Measurements from ENCODE around the gene SFT2D1. TPM values are rescaled to one million over a fixed set of nuclear protein-coding genes. Genes with fewer than 3 reads are reported as not detected.
"Not testable (repeated sequence)": the region's sequence is repeated elsewhere in the genome, so short reads cannot be mapped to it uniquely, and the experiment has no call there.

The SFT2D1 gene
- total RNA-seq = 59.7 and 74.1 TPM in 2 replicates

- peak within 1 kb of the TSS; percentile 99 for H3K4me3 ChIP-seq (ENCODE audit: low read depth, low read length)
- DNase-seq (ENCODE audit: low read depth) = no peak
- no peaks in the 10 kb centered on the region for H3K27me3 ChIP-seq (ENCODE audit: control insufficient read depth, insufficient read depth, low read length)
- H3K36me3 ChIP-seq (ENCODE audit: control insufficient read depth, insufficient read depth, low read length) = no peaks in the 10 kb centered on the region
- TF ChIP-seq, protein P1, sequence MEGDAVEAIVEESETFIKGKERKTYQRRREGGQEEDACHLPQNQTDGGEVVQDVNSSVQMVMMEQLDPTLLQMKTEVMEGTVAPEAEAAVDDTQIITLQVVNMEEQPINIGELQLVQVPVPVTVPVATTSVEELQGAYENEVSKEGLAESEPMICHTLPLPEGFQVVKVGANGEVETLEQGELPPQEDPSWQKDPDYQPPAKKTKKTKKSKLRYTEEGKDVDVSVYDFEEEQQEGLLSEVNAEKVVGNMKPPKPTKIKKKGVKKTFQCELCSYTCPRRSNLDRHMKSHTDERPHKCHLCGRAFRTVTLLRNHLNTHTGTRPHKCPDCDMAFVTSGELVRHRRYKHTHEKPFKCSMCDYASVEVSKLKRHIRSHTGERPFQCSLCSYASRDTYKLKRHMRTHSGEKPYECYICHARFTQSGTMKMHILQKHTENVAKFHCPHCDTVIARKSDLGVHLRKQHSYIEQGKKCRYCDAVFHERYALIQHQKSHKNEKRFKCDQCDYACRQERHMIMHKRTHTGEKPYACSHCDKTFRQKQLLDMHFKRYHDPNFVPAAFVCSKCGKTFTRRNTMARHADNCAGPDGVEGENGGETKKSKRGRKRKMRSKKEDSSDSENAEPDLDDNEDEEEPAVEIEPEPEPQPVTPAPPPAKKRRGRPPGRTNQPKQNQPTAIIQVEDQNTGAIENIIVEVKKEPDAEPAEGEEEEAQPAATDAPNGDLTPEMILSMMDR (IDR thresholded peaks at IDR 0.05; ENCODE audit: insufficient read depth, low read length, poor library complexity, severe bottlenecking) = no peak
These were observed at the start of gene SFT2D1 for GRCh38 chr6:166342349-166343149. SFT2D1 (minus strand) TSS chr6:166342545; CDS start chr6:166342481, 64 bp downstream.

- no peak overlapping the region for H3K4me3 ChIP-seq (ENCODE audit: low read depth, low read length)
- no peaks in the 10 kb centered on the region for H3K36me3 ChIP-seq (ENCODE audit: control insufficient read depth, insufficient read depth, low read length)
- TF ChIP-seq, protein P1 (IDR thresholded peaks at IDR 0.05; ENCODE audit: insufficient read depth, low read length, poor library complexity, severe bottlenecking) = no peak
- peaks cover 4% of the 10 kb centered on the region for H3K27me3 ChIP-seq (ENCODE audit: control insufficient read depth, insufficient read depth, low read length)
- no peak for DNase-seq (ENCODE audit: low read depth)
These were observed 46.8 kb upstream of the SFT2D1 start for GRCh38 chr6:166389119-166389518.

DNA sequence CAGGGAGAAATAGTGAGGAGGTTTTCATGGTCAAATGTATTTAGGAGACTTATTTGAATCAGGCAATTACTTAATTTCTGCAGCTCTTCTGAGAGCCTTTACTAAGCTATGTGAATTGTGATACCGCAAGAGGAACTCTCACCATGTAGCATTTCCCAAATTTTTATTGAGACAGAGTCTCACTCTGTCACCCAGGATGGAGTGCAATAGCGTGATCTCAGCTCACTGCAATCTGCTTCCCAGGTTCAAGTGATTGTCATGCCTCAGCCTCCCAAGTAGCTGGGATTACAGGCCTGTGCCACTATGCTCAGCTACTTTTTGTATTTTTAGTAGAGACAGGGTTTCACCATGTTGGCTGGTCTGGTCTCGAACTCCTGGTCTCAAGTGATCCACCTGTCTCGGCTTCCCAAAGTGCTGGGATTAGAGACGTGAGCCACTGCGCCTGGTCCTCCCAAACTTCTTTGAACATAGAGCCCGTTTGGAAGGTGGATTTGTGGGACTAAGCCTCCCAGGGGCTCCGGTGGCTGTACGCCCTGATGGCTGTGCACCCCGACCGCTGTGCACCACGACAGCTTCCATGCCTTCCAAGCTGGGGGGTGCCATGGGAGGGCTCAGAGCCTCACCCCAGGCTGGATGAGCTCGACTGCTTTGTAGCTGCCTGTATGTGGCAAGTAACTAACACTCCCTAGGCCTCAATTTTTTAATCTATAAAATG is 46.1 kb upstream of the SFT2D1 start:
- Histone ChIP-seq H3K36me3 (ENCODE audit: control insufficient read depth, insufficient read depth, low read length) (no peaks in the 10 kb centered on the region), H3K4me3 (ENCODE audit: low read depth, low read length) (no peak overlapping the region), H3K27me3 (ENCODE audit: control insufficient read depth, insufficient read depth, low read length) (peaks cover under 1% of the 10 kb centered on the region)
- TF ChIP-seq, protein P1 (IDR thresholded peaks at IDR 0.05; ENCODE audit: insufficient read depth, low read length, poor library complexity, severe bottlenecking) = no peak
- DNase-seq (ENCODE audit: low read depth) = no peak

GRCh38 chr6:166387642-166388289 is 45.4 kb upstream of the SFT2D1 start:
- H3K4me3 ChIP-seq (ENCODE audit: low read depth, low read length) = no peak overlapping the region
- TF ChIP-seq, protein P1 (IDR thresholded peaks at IDR 0.05; ENCODE audit: insufficient read depth, low read length, poor library complexity, severe bottlenecking) = no peak
- H3K27me3 ChIP-seq (ENCODE audit: control insufficient read depth, insufficient read depth, low read length) = no peaks in the 10 kb centered on the region
- DNase-seq (ENCODE audit: low read depth) = no peak
- H3K36me3 ChIP-seq (ENCODE audit: control insufficient read depth, insufficient read depth, low read length) = no peaks in the 10 kb centered on the region

- DNase-seq (ENCODE audit: low read depth); H3K27me3 ChIP-seq (ENCODE audit: control insufficient read depth, insufficient read depth, low read length); H3K4me3 ChIP-seq (ENCODE audit: low read depth, low read length); H3K36me3 ChIP-seq (ENCODE audit: control insufficient read depth, insufficient read depth, low read length): not testable (repeated sequence)
These were observed 44.8 kb upstream of the SFT2D1 start for GRCh38 chr6:166387098-166387497.

GRCh38 chr6:166386111-166386510 is 43.8 kb upstream of the SFT2D1 start:
- Histone ChIP-seq H3K4me3 (ENCODE audit: low read depth, low read length) (no peak overlapping the region), H3K36me3 (ENCODE audit: control insufficient read depth, insufficient read depth, low read length) (no peaks in the 10 kb centered on the region), H3K27me3 (ENCODE audit: control insufficient read depth, insufficient read depth, low read length) (no peaks in the 10 kb centered on the region)
- DNase-seq (ENCODE audit: low read depth) = no peak
- TF ChIP-seq, protein P1 (IDR thresholded peaks at IDR 0.05; ENCODE audit: insufficient read depth, low read length, poor library complexity, severe bottlenecking) = no peak

- H3K36me3 ChIP-seq (ENCODE audit: control insufficient read depth, insufficient read depth, low read length); H3K27me3 ChIP-seq (ENCODE audit: control insufficient read depth, insufficient read depth, low read length); DNase-seq (ENCODE audit: low read depth): not testable (repeated sequence)
- H3K4me3 ChIP-seq (ENCODE audit: low read depth, low read length) = peak overlapping the region; percentile 72
These were observed 41.5 kb upstream of the SFT2D1 start for GRCh38 chr6:166383802-166384363.

Measured in kidney epithelial cell (primary cell).